ENCODE data around the gene APBA1. TPM values are rescaled to one million over a fixed set of nuclear protein-coding genes. Genes with fewer than 3 reads are reported as not detected.

The APBA1 gene
- total RNA-seq, 1 donor from 2014 or later: 5.9 TPM

- peaks cover 22% of the 10 kb centered on the region for H3K9me3 Mint-ChIP-seq (ENCODE audit: unreplicated experiment)
- H3K36me3 Mint-ChIP-seq (ENCODE audit: low read depth, unreplicated experiment): peaks cover 17% of the 10 kb centered on the region
- Histone ChIP-seq H3K27ac (ENCODE audit: low read depth, low read length) (no peak overlapping the region), H3K9me3 (ENCODE audit: insufficient read depth, low read depth, low read length) (no peaks in the 10 kb centered on the region), H4K20me1 (ENCODE audit: insufficient read depth, low read length) (no peaks in the 10 kb centered on the region), H3K9ac (ENCODE audit: low read length) (no peak overlapping the region), H3K79me2 (ENCODE audit: insufficient read depth, low read length) (no peaks in the 10 kb centered on the region), H3K4me1 (ENCODE audit: insufficient read depth, low read length) (no peaks in the 10 kb centered on the region), H3K4me3 (ENCODE audit: insufficient read depth, low read depth, low read length) (no peak overlapping the region), H3K36me3 (ENCODE audit: insufficient read depth, low read length) (no peaks in the 10 kb centered on the region), H3K27me3 (ENCODE audit: insufficient read depth, low read length) (no peaks in the 10 kb centered on the region), H3K4me2 (ENCODE audit: low read length) (no peak overlapping the region), H2AFZ (ENCODE audit: low read depth, low read length) (no peak overlapping the region)
- TF ChIP-seq EZH2 (IDR thresholded peaks at IDR 0.05; ENCODE audit: insufficient read depth, low read length) (no peak), CTCF (IDR thresholded peaks at IDR 0.05; ENCODE audit: insufficient read depth, low read depth, low read length) (no peak)
- peak; percentile 13 for FAIRE-seq
- no peak overlapping the region for H3K27ac Mint-ChIP-seq (ENCODE audit: unreplicated experiment)
- no peak overlapping the region for H3K4me3 Mint-ChIP-seq (ENCODE audit: unreplicated experiment)
- H3K27me3 Mint-ChIP-seq (ENCODE audit: low read depth, unreplicated experiment): peaks cover 3% of the 10 kb centered on the region
- DNase-seq (ENCODE audit: low read depth): no peak
- peaks cover 2% of the 10 kb centered on the region for H3K4me1 Mint-ChIP-seq (ENCODE audit: low read depth, unreplicated experiment)
Measured at GRCh38 chr9:69431777-69432176, 240.4 kb downstream of the APBA1 start.

GRCh38 chr9:69431203-69431602, 241.0 kb downstream of the APBA1 start:
- Histone ChIP-seq H3K36me3 (ENCODE audit: insufficient read depth, low read length) (no peaks in the 10 kb centered on the region), H3K4me2 (ENCODE audit: low read length) (no peak overlapping the region), H3K4me3 (ENCODE audit: insufficient read depth, low read depth, low read length) (no peak overlapping the region), H3K27me3 (ENCODE audit: insufficient read depth, low read length) (no peaks in the 10 kb centered on the region), H2AFZ (ENCODE audit: low read depth, low read length) (no peak overlapping the region), H3K9ac (ENCODE audit: low read length) (no peak overlapping the region), H3K79me2 (ENCODE audit: insufficient read depth, low read length) (no peaks in the 10 kb centered on the region), H3K4me1 (ENCODE audit: insufficient read depth, low read length) (no peaks in the 10 kb centered on the region), H3K9me3 (ENCODE audit: insufficient read depth, low read depth, low read length) (no peaks in the 10 kb centered on the region), H3K27ac (ENCODE audit: low read depth, low read length) (no peak overlapping the region), H4K20me1 (ENCODE audit: insufficient read depth, low read length) (no peaks in the 10 kb centered on the region)
- H3K4me3 Mint-ChIP-seq (ENCODE audit: unreplicated experiment): no peak overlapping the region
- H3K36me3 Mint-ChIP-seq (ENCODE audit: low read depth, unreplicated experiment): peaks cover 17% of the 10 kb centered on the region
- H3K27me3 Mint-ChIP-seq (ENCODE audit: low read depth, unreplicated experiment): peaks cover 3% of the 10 kb centered on the region
- H3K4me1 Mint-ChIP-seq (ENCODE audit: low read depth, unreplicated experiment): peaks cover 2% of the 10 kb centered on the region
- TF ChIP-seq CTCF (IDR thresholded peaks at IDR 0.05; ENCODE audit: insufficient read depth, low read depth, low read length) (no peak), EZH2 (IDR thresholded peaks at IDR 0.05; ENCODE audit: insufficient read depth, low read length) (no peak)
- H3K27ac Mint-ChIP-seq (ENCODE audit: unreplicated experiment): no peak overlapping the region
- no peak for FAIRE-seq
- no peak for DNase-seq (ENCODE audit: low read depth)
- peaks cover 22% of the 10 kb centered on the region for H3K9me3 Mint-ChIP-seq (ENCODE audit: unreplicated experiment)

GRCh38 chr9:69430206-69430605, 242.0 kb downstream of the APBA1 start:
- Histone ChIP-seq H4K20me1 (ENCODE audit: insufficient read depth, low read length) (no peaks in the 10 kb centered on the region), H3K36me3 (ENCODE audit: insufficient read depth, low read length) (no peaks in the 10 kb centered on the region), H3K9me3 (ENCODE audit: insufficient read depth, low read depth, low read length) (no peaks in the 10 kb centered on the region), H3K27me3 (ENCODE audit: insufficient read depth, low read length) (no peaks in the 10 kb centered on the region), H3K9ac (ENCODE audit: low read length) (no peak overlapping the region), H3K4me1 (ENCODE audit: insufficient read depth, low read length) (no peaks in the 10 kb centered on the region), H3K79me2 (ENCODE audit: insufficient read depth, low read length) (no peaks in the 10 kb centered on the region), H3K4me3 (ENCODE audit: insufficient read depth, low read depth, low read length) (no peak overlapping the region), H3K4me2 (ENCODE audit: low read length) (no peak overlapping the region), H2AFZ (ENCODE audit: low read depth, low read length) (no peak overlapping the region), H3K27ac (ENCODE audit: low read depth, low read length) (no peak overlapping the region)
- DNase-seq (ENCODE audit: low read depth) (no peak), FAIRE-seq (no peak)
- no peak overlapping the region for H3K27ac Mint-ChIP-seq (ENCODE audit: unreplicated experiment)
- H3K9me3 Mint-ChIP-seq (ENCODE audit: unreplicated experiment): peaks cover 19% of the 10 kb centered on the region
- H3K4me3 Mint-ChIP-seq (ENCODE audit: unreplicated experiment): no peak overlapping the region
- peaks cover 3% of the 10 kb centered on the region for H3K27me3 Mint-ChIP-seq (ENCODE audit: low read depth, unreplicated experiment)
- H3K36me3 Mint-ChIP-seq (ENCODE audit: low read depth, unreplicated experiment): peaks cover 17% of the 10 kb centered on the region
- peaks cover 2% of the 10 kb centered on the region for H3K4me1 Mint-ChIP-seq (ENCODE audit: low read depth, unreplicated experiment)
- no peak for TF ChIP-seq EZH2 (IDR thresholded peaks at IDR 0.05; ENCODE audit: insufficient read depth, low read length)
- no peak for TF ChIP-seq CTCF (IDR thresholded peaks at IDR 0.05; ENCODE audit: insufficient read depth, low read depth, low read length)

Measured in astrocyte (in vitro differentiated cells and primary cell).